ENCODE measurements around the gene SPTLC3. TPM values are rescaled to one million over a fixed set of nuclear protein-coding genes. Genes with fewer than 3 reads are reported as not detected.

Gene SPTLC3
- total and polyA plus RNA-seq, 8 donors = 1.1 to 33.9 (median 2.1) TPM; not detected in 1

DNA sequence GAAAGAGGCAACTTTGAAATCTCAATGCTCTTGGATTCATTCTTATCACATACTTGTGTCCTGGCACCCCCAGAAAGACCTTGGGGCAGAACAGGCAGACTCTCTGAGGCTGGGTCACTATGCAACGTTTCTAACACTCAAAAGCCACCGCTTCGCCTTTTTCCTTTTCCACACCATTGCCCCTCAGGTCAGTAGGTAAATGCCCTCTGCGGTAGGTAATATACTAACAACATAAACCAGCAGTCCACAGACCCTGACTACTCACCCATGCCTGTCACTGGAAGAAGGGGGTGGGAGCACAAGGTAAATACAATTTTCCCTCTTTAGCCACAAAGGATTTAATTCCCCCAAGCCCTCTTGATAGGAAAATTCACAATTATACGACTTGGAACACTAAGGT lies 6.5 kb upstream of the SPTLC3 start:
- Histone ChIP-seq H3K9me3 (no peaks in the 10 kb centered on the region), H3K4me1 (no peaks in the 10 kb centered on the region), H3K4me3 (no peak overlapping the region), H3K36me3 (no peaks in the 10 kb centered on the region), H3K27ac (no peak overlapping the region), H3K27me3 (no peaks in the 10 kb centered on the region)
- no peak for TF ChIP-seq EP300 (IDR thresholded peaks at IDR 0.05)
- no peak for TF ChIP-seq POLR2AphosphoS5 (IDR thresholded peaks at IDR 0.05)
- TF ChIP-seq, protein P1, sequence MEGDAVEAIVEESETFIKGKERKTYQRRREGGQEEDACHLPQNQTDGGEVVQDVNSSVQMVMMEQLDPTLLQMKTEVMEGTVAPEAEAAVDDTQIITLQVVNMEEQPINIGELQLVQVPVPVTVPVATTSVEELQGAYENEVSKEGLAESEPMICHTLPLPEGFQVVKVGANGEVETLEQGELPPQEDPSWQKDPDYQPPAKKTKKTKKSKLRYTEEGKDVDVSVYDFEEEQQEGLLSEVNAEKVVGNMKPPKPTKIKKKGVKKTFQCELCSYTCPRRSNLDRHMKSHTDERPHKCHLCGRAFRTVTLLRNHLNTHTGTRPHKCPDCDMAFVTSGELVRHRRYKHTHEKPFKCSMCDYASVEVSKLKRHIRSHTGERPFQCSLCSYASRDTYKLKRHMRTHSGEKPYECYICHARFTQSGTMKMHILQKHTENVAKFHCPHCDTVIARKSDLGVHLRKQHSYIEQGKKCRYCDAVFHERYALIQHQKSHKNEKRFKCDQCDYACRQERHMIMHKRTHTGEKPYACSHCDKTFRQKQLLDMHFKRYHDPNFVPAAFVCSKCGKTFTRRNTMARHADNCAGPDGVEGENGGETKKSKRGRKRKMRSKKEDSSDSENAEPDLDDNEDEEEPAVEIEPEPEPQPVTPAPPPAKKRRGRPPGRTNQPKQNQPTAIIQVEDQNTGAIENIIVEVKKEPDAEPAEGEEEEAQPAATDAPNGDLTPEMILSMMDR (IDR thresholded peaks at IDR 0.05) = no peak
- TF ChIP-seq POLR2A (IDR thresholded peaks at IDR 0.05) = no peak
- 77 to 84% (median 81%) methylated on average over 5 of the region's 5 CpGs for WGBS, 5 donors
- no peak for DNase-seq
- intact Hi-C loops (cut with DNase I; ENCODE audit: low total_unique reads) = no loop called here

DNA sequence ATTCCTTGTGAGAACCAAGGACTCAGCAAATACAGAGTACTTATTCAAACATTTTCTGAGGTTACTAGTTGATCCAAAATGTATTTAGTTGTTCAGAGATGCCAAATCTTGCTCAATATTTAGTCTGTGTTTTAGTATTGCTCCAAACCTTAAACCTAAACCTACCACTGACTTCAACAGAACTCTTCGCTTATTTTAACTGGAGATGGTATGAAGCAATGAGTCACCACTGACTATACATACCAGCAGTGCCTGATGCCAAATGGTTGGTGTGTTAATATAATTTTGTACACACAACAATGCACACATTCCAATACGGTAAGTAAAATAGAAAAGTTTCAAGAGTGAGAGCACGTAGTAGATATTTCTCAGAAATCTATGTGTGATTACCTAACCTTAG lies 1.9 kb upstream of the SPTLC3 start:
- Histone ChIP-seq H3K4me3 (no peak overlapping the region), H3K27me3 (no peaks in the 10 kb centered on the region), H3K9me3 (no peaks in the 10 kb centered on the region), H3K27ac (no peak overlapping the region), H3K36me3 (no peaks in the 10 kb centered on the region), H3K4me1 (peaks cover 7 to 18% (median 14%) of the 10 kb centered on the region in 4 donors)
- DNase-seq = no peak
- 59 to 83% (median 63%) methylated on average over 3 of the region's 3 CpGs for WGBS, 5 donors
- TF ChIP-seq POLR2AphosphoS5 (IDR thresholded peaks at IDR 0.05) (no peak), POLR2A (IDR thresholded peaks at IDR 0.05) (no peak), EP300 (IDR thresholded peaks at IDR 0.05) (no peak)
- TF ChIP-seq, protein P1 (IDR thresholded peaks at IDR 0.05) = no peak
- intact Hi-C loops (cut with DNase I; ENCODE audit: low total_unique reads) = no loop called here

DNA sequence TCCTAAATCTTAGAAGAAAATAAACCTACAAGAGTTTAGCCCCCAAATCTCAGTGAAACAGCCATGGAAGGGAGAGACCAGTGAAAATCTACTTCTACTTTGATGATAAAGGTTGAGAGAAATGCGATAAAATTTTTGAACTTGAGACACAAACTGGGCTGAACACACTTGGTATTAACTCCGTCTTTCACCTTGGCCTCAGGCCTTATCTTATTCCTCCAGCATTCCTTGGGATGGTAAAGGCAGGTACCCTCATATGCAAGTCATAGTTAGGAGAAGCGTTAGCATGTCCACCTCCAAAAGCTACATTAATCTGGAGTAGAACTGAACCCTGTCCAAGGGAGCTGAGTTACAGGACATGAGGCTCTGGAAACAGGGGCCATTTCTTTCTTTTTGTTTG lies 1.2 kb upstream of the SPTLC3 start:
- no peak overlapping the region for H3K4me3 ChIP-seq
- H3K9me3 ChIP-seq = no peaks in the 10 kb centered on the region
- H3K36me3 ChIP-seq = no peaks in the 10 kb centered on the region
- H3K27me3 ChIP-seq = no peaks in the 10 kb centered on the region
- intact Hi-C loops (cut with DNase I; ENCODE audit: low total_unique reads) = no loop called here
- 53 to 75% (median 63%) methylated on average over 3 of the region's 3 CpGs for WGBS, 5 donors
- peaks cover 7 to 18% (median 15%) of the 10 kb centered on the region in 4 donors for H3K4me1 ChIP-seq
- TF ChIP-seq POLR2A (IDR thresholded peaks at IDR 0.05) (no peak), POLR2AphosphoS5 (IDR thresholded peaks at IDR 0.05) (no peak), EP300 (IDR thresholded peaks at IDR 0.05) (no peak)
- TF ChIP-seq, protein P1 (IDR thresholded peaks at IDR 0.05) = no peak
- H3K27ac ChIP-seq = no peak overlapping the region
- no peak for DNase-seq

DNA sequence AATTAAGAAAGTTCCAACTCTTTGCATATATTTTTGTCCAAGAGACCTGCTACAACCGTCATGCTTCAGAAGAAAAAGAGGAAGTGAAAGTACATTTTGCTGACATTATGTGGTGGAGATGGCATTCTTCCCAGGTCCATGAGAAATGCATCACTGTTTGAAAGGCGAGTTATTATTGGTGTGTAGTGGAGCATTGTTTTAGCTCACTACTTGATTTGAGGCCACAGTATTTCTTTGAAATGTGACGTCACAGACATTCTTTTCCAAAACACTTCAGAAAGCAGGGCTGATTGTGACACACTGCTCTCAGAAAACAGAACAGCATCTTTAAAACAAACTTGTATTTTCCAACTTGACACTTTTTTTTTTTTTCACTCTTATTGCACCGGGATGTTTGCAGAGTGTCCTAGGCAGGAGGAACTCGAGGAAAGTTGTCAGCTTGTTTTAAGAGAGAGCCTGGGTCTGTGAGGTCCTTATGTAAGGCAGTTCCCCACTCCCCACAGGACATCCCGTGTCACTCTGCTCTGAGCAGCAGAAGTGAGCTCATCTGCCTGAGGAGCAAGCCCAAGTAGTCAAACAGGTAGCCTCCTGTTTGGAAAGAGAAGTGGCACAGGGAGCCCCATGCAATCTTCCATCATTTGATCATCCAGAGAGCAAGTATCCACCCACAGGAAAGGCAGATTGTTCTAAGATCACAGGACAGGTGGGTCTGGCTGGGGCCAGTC lies 1.1 kb downstream of the SPTLC3 start:
- H3K4me3 ChIP-seq = peak overlapping the region; percentile 36 to 52 (median 46)

More for the DNA sequence above, 1.1 kb downstream of the SPTLC3 start:
- intact Hi-C loops (cut with DNase I; ENCODE audit: low total_unique reads) = no loop called here
- no peak for TF ChIP-seq POLR2A (IDR thresholded peaks at IDR 0.05)
- TF ChIP-seq EP300 (IDR thresholded peaks at IDR 0.05) = no peak
- peak; percentile 26 to 74 (median 36) for TF ChIP-seq POLR2AphosphoS5 (IDR thresholded peaks at IDR 0.05)
- TF ChIP-seq, protein P1 (IDR thresholded peaks at IDR 0.05) = no peak
- Histone ChIP-seq H3K27ac (peak overlapping the region in 4 of 5 donors; percentile 63 to 85 (median 78)), H3K4me1 (peaks cover 7 to 21% (median 15%) of the 10 kb centered on the region in 4 donors), H3K27me3 (no peaks in the 10 kb centered on the region), H3K36me3 (no peaks in the 10 kb centered on the region), H3K9me3 (no peaks in the 10 kb centered on the region)
- peak in 1 of 2 donors; percentile 92 for DNase-seq
- 2 to 7% (median 7%) methylated on average over 6 of the region's 6 CpGs for WGBS, 5 donors
